Stimulated activated CD4-positive, alpha-beta T cell treated with anti-CD3 and anti-CD28 coated beads, Interleukin-12 subunit alpha, Interleukin-12 subunit beta, amount 100 ng/mL, for 48 hours (primary cell): ENCODE data around the gene SLC17A4.
"Not testable (repeated sequence)": the region's sequence is repeated elsewhere in the genome, so short reads cannot be mapped to it uniquely, and the experiment has no call there.

Source experiments
- DNase-seq, 3 donors: peaks; one replicate each; pipeline ENCODE4 v3.0.0-alpha.2; 2020; ENCODE audit warnings: low read depth in 2 of 3, low spot score in 1 of 3

Gene SLC17A4

DNA sequence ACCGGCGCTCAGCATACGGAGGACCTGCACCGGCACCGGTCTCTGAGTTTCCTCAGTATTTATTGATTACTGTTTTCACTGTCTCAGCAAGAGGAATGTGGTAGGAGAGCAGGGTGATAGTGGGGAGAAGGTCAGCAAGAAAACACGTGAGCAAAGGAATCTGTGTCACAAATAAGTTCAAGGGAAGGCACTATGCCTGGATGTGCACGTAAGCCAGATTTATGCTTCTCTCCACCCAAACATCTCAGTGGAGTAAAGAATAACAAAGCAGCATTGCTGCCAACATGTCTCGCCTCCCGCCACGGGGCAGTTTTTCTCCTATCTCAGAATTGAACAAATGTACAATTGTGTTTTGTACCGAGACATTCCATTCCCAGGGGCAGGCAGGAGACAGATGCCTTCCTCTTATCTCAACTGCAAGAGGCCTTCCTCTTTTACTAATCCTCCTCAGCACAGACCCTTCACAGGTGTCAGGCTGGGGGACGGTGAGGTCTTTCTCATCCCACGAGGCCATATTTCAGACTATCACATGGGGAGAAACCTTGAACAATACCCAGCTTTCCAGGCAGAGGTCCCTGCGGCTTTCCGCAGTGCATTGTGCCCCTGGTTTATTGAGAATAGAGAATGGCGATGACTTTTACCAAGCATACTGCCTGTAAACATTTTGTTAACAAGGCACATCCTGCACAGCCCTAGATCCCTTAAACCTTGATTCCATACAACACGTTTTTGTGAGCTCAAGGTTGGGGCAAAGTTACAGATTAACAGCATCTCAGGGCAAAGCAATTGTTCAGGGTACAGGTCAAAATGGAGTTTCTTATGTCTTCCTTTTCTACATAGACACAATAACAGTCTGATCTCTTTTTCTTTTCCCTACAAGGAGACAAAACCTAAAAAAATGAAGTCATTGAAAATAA lies 5.7 kb upstream of the SLC17A4 start:
- DNase-seq: not testable (repeated sequence)

DNA sequence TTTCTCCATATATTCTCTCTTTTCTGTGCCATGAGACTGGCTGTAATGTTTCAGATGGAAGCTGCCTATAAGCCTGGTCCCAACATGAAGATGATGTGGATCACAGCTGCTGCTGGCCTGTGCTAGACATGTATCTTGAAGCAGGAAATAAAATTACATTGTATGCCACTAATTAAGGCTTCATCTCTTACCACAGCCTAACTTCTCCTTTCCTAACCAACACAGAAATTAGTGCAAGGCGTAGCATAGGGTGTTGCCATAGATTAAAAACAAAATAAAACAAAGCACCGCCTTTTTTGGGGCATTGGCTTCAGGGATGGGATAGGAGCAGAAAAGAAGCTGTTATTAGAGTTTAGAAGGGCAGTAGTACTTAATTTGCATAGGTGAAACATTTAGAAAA lies 4.7 kb upstream of the SLC17A4 start:
- no peak for DNase-seq

DNA sequence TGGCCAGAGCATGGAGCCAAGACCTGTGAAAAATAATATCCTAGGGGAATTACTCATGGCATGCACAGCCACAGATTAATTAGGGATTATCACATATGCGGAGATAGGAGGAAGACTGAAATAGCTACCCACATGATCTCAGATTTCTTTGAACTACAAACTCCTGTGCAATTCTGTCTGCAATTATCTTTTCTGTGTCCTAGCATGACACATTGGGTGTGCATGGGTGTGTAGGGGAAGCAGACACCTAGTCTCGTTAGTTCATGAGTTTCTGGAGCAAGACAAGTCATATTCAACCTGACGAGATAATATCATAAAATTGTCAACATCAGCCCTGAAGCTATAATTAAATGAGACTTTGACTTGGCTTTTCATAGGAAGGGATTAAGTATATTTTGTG lies 3.6 kb upstream of the SLC17A4 start:
- DNase-seq: no peak

DNA sequence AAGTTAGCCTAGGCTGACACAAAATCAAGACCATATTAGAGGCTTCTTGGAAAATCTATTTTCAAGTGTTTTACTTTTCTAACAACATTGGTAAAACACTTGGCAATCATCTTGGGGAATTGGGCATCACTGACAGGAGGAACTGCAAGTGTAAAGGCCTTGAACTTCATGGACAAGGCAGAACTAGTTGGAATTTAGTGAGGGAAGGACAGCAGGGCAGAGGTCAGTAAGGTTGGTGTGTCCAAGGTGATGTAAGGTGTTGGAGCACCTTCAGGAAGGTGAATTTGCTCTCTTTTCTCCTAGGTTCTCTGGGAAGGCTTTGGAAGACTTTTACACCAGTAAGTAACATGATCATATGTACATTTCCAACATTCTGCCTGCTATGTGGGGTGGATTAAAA lies 1.5 kb upstream of the SLC17A4 start:
- no peak for DNase-seq

DNA sequence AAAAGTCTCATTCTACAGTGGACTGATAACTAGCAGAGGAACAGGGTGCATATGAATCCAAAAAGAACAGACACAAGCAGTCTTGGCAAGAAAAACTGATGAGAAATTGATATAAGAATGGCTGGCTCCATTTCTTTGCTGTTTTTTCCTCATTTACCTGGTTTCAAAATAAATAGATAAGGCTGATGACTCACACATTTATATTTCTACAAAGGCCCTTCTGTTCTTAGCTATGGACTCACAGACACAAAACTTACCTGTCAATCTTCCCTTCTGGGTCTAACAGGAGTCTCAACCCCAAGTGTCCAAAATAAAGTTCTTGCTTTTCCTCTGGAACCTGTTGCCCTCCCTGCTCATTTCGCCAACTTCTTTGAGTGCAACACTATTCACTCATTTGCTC lies 941 bp downstream of the SLC17A4 start:
- DNase-seq: no peak

DNA sequence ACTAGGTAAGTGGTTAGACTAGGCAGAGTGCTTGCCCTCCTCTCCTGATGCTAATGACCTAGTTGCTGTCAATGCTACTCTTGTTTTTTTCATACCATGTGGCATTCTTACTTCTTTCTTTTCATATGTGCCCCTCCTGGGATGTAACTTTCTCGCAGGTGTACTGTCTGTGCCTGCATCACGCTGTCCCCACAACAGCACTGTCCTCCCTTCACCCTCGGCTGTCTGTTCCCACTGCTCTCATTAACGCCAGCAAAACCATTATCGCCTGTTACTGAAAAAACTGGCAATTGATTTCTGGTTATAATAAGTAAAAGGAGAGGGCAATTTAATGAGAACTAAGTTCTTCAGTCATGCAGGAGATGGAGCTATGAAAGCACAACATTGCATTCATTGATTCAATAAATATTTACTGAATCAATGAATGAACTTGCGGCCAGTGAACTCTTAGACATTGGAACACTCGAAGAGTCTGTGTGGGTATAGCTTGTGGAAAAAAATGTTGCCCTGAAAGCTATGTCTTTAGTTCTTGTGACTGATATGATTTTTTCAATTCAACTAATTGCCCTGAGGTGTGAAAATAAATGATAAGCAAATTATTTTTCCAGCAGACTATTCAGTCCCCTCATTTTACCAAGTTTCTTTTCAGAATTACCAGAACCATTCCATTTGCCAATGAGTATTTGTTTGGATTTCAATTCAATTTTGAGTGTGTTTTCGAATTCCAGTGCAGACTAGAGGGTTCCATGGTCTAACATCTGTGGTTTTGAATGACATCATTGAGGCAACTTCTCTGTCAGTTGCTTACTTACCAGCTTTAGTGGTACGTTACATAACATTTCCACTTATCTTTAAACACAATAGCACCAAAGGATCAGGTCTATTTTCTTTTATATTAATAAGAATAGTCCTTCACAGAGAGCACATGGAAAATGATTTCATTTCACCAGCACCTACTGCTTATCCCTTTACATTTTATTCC lies 2.1 kb downstream of the SLC17A4 start:
- DNase-seq: no peak

DNA sequence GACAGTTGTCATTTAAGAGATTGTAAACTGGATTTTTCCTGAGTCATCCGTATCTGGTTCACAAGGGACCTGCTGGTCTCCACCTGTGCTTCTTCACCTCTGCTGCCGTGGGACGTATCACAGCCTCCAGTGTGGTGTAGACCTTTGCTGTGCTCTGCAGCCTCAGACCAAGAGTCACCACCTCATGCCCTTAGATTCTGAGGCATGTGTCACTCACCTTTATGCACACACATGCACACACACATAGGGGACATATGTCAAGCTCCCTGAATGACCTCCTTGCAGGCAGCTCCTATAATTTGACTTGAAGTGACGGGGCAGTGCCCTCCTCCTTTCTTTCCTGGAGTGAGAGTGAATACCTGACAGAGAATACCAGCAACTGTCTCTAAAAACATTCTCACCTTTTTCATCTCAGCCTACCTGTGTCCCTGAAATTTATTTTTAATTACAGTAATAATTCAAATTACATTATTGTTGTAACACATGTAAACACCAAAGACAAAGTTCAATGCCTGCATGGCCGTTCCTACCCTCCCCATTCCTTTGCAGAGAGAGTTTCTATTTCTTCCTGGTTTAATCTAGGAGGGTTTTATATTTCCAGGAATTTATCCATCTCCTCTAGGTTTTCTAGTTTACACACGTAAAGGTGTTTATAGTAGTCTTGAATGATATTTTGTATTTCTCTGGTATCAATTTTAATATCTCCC lies 3.5 kb downstream of the SLC17A4 start:
- no peak for DNase-seq

DNA sequence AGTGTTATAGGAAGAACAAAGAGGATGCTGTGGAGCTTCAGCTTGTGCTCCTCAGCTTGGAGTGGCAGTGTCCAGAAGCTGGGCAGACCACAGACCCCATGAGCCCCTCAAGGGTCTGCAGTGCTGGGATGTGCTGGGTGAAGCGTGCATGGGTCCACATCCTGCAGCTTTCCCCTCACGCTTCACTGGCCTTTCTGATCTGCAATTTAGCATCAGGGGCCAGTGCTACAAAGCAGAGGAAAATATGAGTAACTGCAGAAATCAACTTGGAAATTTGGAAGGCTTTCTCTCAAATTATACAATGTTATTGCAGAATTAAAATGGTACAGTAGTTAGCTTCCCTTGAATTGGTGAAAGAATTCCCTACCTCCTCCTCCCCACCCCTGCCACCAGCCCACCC lies 10.1 kb downstream of the SLC17A4 start:
- no peak for DNase-seq

DNA sequence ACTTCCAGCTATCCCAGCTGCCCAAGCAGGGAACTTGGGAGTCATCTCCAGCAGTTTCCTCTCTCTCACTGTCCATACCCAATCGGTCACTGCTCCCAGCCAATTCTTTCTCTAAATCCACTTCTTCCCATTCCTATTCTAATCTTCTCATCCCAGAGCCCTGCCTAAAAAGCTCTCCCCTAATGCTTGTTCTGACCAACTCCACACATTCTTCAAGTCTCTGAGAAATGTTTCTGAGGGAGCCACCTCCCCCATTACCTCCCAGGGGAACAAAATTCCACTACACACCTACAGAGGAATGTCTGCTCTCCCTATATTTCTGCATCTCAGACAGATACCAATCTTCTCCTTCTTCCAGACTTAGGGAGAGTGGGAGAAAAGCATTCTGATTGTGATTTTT lies 14.0 kb downstream of the SLC17A4 start:
- DNase-seq: no peak

DNA sequence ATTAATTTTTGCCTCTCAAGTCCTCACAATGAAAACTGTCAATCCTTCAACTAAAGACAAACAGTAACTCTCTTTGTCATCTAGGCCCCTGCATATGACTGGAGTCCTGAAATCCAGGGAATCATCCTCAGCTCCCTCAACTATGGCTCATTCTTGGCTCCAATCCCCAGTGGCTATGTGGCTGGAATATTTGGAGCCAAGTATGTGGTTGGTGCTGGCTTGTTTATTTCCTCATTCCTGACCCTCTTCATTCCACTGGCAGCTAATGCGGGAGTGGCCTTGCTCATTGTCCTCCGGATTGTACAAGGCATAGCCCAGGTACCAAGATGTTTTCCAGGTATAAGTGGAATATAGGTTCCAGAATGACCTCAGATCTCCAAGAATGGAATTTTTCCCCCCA lies 15.4 kb downstream of the SLC17A4 start:
- no peak for DNase-seq

DNA sequence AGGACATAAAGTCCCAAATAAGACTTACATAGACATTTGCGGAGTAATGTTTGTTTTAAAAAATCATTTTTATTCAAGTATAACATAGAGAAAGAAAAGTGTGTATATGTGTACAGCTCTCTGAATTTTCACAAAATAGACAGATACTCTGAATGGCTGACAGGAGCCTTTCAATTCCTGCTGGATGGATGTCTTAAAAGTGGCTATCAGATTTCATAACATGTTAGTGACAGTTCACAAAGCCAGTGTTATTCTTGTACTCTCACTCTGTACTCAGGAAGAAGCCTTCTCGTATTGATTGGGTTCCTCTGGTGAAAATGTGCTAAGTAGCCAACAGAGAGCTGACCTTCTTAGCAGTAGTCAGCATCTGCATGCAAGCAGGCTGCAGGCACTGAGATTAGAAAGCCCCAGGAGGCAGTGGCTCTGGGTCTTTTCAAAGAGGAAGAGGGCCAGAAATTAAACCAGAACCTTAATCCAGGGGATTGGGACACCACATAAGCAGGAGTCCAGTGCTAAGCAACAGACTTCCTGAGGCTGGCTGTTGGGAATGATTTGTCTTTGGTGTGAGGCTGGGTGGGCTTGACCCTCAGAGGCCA lies 19.7 kb downstream of the SLC17A4 start:
- no peak for DNase-seq

DNA sequence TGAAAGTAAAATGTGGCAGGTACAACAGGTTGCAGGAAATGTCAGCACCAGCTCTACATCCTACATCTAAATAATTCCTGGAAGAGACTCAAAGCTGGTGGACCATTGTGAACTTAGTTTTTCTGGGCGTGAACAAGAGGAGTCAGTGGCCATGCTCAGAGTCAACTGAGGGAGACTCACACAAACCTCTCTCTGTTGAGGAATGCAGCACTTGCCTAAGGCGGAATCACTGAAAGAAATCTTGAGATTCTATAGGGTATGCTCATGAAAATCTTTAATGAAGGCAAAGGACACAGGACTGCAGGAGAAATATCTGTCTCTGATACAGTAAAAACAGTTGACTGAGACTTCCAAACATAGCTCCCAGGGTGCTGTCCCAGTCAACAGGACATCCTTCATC lies 22.5 kb downstream of the SLC17A4 start:
- no peak for DNase-seq

DNA sequence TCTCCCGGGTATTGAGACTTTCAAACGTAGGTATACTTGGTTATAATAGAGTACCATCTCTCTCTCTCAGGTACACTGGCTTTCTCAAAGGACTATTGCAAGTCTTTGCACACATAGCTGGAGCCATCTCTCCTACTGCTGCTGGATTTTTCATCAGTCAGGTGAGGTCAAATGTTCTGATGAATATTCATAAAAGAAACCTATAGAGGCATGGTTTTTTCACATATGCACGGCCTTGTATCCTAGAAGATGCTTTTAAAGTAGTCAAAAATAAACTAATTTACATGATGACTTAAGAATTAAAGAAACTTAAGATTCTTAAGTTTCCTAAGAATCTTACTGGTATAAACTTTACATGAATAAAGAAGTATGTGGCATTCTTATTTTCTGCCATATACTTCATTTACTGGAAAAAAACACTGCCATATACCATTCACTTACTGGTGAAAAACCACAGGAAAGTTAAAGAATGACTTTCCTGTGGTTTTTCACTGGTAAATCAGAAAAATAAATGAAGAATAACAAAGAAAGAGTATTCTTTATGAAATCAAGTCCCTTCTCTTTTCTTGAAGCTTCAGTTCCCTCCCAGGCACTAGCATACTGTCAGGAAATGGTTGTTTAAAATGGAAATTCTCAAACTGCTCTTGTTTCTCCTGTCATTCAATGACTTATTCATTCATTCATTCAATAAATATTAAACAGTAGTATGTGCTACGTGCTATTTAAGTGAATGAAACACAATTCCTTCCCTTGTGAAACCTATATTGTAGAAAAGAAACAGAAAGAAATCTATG lies 23.5 kb downstream of the SLC17A4 start:
- DNase-seq: no peak

DNA sequence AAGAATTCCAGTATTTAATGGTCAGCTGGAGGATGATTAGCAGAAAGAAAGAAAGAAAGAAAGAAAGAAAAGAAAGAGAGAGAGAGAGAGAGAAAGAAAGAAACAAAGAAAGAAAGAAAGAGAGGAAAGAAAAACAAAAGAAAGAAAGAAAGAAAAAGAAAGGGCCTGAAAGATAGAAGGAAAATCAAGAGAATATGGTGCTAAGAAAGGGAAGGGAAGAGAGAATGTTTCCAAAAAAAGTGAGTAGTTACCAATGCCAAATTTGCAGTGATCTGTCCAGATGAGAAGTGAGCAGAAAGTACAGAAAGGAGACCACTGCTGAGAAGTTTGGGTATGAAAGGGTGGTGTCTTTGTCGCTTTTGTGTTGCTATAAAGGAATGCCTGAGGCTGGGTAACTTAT lies 26.6 kb downstream of the SLC17A4 start:
- DNase-seq: no peak

DNA sequence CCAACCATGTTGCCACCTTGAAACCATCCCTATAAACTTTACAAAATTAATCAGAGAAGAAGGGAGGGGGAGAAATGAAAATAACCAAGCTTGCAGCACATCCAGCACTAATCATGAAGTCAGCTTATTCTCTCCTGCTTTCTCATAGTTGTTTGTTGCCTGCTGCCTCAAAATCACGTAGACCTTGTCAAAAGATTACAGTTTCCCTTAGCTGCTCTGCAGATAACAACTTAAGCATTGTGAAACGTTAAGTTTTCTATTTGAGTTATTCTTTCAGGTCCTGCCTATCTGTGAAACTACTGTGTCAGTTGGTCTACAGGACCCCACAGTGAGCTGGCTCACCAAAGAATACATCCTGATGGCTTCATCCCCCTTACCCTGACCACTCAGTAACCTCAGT lies 32.9 kb downstream of the SLC17A4 start:
- DNase-seq: no peak

DNA sequence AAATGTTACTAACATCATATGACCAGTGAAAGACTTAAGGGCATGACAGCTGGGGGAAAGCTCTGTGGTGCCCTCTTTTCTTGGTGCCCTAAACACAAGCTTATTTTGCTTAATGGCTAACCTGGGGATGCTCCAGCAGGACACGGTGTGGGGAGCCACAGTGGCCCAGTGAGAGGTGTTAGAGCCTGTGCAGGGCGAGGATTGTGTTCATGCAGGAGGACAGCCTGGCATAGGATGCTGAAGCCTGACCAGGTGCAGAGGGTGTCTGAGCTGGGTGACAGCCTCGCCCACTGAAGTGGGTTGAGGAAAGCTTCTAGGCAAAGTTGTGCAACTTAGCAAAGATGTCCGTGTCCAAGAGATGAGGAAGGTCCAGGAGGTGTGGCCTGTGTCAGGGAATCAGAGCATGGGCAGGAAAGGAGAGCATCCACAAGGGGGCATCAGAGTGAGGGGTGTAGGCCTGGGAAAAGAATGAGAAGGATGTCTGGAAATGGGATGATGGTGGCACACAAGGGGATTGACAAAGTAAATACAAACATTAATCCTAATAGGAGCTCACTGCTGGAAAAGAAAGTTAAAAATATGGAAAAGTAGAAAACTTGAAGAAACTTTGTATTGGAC lies 33.9 kb downstream of the SLC17A4 start:
- DNase-seq: peak; percentile 21 to 53 (median 39)

DNA sequence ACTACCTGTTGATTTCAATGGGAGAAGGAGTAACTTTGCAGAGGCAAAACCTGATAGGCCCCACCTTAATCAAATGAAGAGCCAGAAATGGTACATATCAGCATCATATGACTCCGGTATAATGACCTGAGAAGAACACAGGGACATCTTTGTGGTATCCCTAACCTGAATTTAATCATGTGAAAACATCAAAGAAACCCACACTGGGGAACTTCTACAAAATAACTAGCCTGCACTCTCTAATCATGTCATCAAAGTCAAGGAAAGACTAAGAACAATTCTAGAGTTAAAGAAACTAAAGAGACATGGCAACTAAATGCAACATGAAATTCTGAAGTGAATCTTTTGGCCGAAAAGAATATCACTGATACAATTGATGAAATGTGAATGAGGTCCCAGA lies 34.9 kb downstream of the SLC17A4 start:
- DNase-seq: no peak

DNA sequence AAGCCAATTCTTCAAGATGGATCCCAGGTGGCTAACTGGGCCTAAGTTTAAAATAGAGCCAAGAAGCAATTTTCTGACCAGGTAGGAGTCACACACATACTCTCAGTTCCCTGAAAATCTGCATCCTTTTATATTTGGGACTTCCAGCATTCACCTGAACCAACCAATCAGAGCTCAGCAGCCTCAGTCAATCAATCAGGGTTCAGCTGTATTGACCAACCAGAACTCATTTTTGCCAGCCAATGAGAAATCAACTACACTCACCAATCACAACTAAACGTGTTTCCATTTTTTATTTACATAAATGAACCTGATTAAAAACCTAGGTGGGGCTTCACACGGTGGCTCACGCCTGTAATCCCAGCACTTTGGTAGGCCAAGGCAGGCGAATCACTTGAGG lies 37.5 kb downstream of the SLC17A4 start:
- DNase-seq: no peak

DNA sequence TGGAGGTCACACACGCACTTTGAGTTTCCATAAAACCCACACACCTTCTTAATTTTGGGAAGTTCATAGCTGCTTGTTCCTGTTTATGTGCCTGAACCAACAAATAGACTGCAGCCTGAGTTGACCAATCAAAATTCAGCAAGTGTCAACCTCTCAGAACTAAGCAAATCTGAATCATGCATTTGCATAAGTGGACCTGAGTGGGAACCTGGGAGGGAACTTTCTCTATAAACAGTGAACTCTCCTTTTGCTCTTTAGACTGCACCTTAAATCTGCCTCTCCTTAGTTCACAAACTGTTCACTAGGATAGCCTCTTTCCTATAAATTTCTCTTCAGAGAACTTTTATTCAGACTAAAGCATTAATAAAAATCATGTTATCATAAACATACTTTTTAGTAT lies 39.4 kb downstream of the SLC17A4 start:
- no peak for DNase-seq

DNA sequence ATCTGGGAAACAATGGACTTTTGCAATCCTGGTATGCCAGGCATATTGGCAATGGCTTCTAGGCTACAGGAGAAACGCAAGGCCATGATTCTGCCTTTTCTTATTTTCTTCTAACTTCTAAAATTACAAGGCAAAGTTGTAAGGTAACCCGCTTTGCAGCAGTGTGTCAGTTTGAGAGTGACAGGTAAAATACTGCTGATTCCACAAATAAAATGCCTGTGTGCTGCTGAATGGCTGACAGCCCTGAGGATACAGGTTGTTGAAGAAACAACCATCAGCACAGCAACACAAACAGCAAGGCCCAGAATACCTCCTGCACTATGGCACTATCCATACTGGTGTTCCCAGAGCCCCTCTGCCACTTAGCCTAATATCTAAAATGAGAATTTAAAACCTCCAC lies 40.2 kb downstream of the SLC17A4 start:
- DNase-seq: no peak
